Stomach (tissue), 19 donors: ENCODE results near the gene LITAF. TPM values are rescaled to one million over a fixed set of nuclear protein-coding genes. Genes with fewer than 3 reads are reported as not detected.

Experiments
- DNase-seq, 2 donors: peaks; one replicate each; pipeline versions ENCODE4 v3.0.0 to v3.0.0-alpha.2; 2013 to 2019
- H3K27ac ChIP-seq, 5 donors: fragments of 200-600 bp in 4 of 5; sonication (generic) in 4 of 5; one replicate each; pipeline ENCODE4 v1.5.1; 2013 to 2019; ENCODE audit warnings: mild to moderate bottlenecking in 1 of 5, moderate library complexity in 1 of 5
- H3K27me3 ChIP-seq, 3 donors: fragments of 200-600 bp; sonication (generic); one replicate each; pipeline ENCODE4 v1.5.1; 2017 to 2019; ENCODE audit warnings: mixed run types in 1 of 3
- H3K36me3 ChIP-seq, 4 donors: fragments of 200-600 bp; sonication (generic); 1 replicate in 3 of 4; 2 replicates in 1 of 4; pipeline ENCODE4 v1.5.1; 2016 to 2019
- H3K4me1 ChIP-seq, 4 donors: fragments of 200-600 bp; sonication (generic); one replicate each; pipeline ENCODE4 v1.5.1; 2016 to 2019
- H3K4me3 ChIP-seq, 4 donors: fragments of 200-600 bp; sonication (generic) in 3 of 4; one replicate each; pipeline ENCODE4 v1.5.1; 2016 to 2019; ENCODE audit warnings: mild to moderate bottlenecking in 1 of 4
- H3K9me3 ChIP-seq, 4 donors: fragments of 200-600 bp; sonication (generic); one replicate each; pipeline ENCODE4 v1.5.1; 2016 to 2019
- CTCF ChIP-seq, 7 experiments: fragments of 450-650 bp in 4 of 7; fragments of 200-600 bp in 3 of 7; sonication (generic) in 3 of 7; IDR thresholded peaks; one replicate each; pipeline ENCODE4 v1.5.1; 2016 to 2019; ENCODE audit warnings: antibody characterized with exemption in 7 of 7, control low read depth in 2 of 7, mild to moderate bottlenecking in 1 of 7
- EP300 ChIP-seq: sonication (generic); formaldehyde crosslinking; IDR thresholded peaks from one replicate; pipeline ENCODE4 v1.6.1; 2017; ENCODE audit warnings: antibody characterized with exemption
- POLR2A ChIP-seq, 4 donors: fragments of 450-650 bp; IDR thresholded peaks; one replicate each; pipeline ENCODE4 v1.6.1; 2016; ENCODE audit warnings: antibody characterized with exemption in 4 of 4, control low read depth in 2 of 4, mild to moderate bottlenecking in 1 of 4, moderate library complexity in 1 of 4
- POLR2AphosphoS5 ChIP-seq, 3 donors: sonication (generic); formaldehyde crosslinking; IDR thresholded peaks; one replicate each; pipeline ENCODE4 v1.6.1; 2016; ENCODE audit warnings: antibody characterized with exemption in 3 of 3
- WGBS, 5 donors: extraction: QIAGEN DNeasy Blood & Tissue Kit in 3 of 5; methylation state at CpG; one replicate each; pipeline versions ENCODE4 v1.1.5 to v1.1.7; 2013 to 2018; 5-methylcytosine and 5-hydroxymethylcytosine counted together
- intact Hi-C: fragments of 100-400 bp; cut with DNase I; formaldehyde crosslinking; loops from one replicate; pipeline ENCODE4 v1.15.1; 2023; ENCODE audit warnings: low total_unique reads
- long read RNA-seq, 10 donors: transcript quantifications; one replicate each; lab custom pipeline, GENCODE V29; 2026
- polyA plus RNA-seq, 3 donors: library from polyadenylated mRNA; stranded (reverse); fragments of 200-250 nt; gene quantifications; one replicate each; pipeline ENCODE4 v1.2.3, GENCODE V29; 2013
- total RNA-seq, 5 donors: library from RNA; depleted of rRNA; stranded (reverse); fragments of >200 nt; gene quantifications; one replicate each; pipeline versions ENCODE4 v1.1.0 to v1.2.3, GENCODE V29; 2014 to 2016
- donor health status: healthy with polysubstance abuse.
- donor health status: Bipolar disorder and iron deficiency.
- donor health status: healthy.

Gene LITAF
- total RNA-seq: 100 to 1,000 TPM in 1 of 5 donors, 10 to 100 TPM in 3, 1 to 10 TPM in 1; 9.8 to 211 (median 46.6) TPM
- 100 to 1,000 TPM in 2 of 3 donors, 10 to 100 TPM in 1; 43.7 to 124 (median 118) TPM for polyA plus RNA-seq
- long read RNA-seq, donor 1, transcript LITAF-221 (4 exons, 2,467 nt): major isoform, 10 of 17 reads
- long read RNA-seq, donor 1, partial matches to known transcripts: 5 of 17 reads
- long read RNA-seq, donor 1, other reads (novel, unspliced or antisense): 0 of 17 reads
- long read RNA-seq, donor 2, transcript LITAF-221 (4 exons, 2,467 nt): major isoform, 17 of 29 reads
- long read RNA-seq, donor 2, partial matches to known transcripts: 12 of 29 reads
- long read RNA-seq, donor 2, other reads (novel, unspliced or antisense): 0 of 29 reads
- long read RNA-seq, donor 3, transcript LITAF-221 (4 exons, 2,467 nt): major isoform, 7 of 12 reads
- long read RNA-seq, donor 3, partial matches to known transcripts: 0 of 12 reads
- long read RNA-seq, donor 3, other reads (novel, unspliced or antisense): 0 of 12 reads
- long read RNA-seq, donor 4, partial matches to known transcripts: 0 of 5 reads
- long read RNA-seq, donor 4, other reads (novel, unspliced or antisense): 0 of 5 reads
- long read RNA-seq, donor 5, transcript LITAF-221 (4 exons, 2,467 nt): major isoform, 17 of 60 reads
- long read RNA-seq, donor 5, transcript LITAF-205 (4 exons, 1,118 nt): minor isoform, 5 of 60 reads
- long read RNA-seq, donor 5, transcript LITAF-214 (2 exons, 486 nt): minor isoform, 8 of 60 reads
- long read RNA-seq, donor 5, partial matches to known transcripts: 29 of 60 reads
- long read RNA-seq, donor 5, other reads (novel, unspliced or antisense): 0 of 60 reads
- long read RNA-seq, donor 6, transcript LITAF-221 (4 exons, 2,467 nt): major isoform, 41 of 73 reads
- long read RNA-seq, donor 6, transcript LITAF-205 (4 exons, 1,118 nt): minor isoform, 8 of 73 reads
- long read RNA-seq, donor 6, partial matches to known transcripts: 23 of 73 reads
- long read RNA-seq, donor 6, other reads (novel, unspliced or antisense): 0 of 73 reads
- long read RNA-seq, donor 7, transcript LITAF-221 (4 exons, 2,467 nt): major isoform, 22 of 63 reads
- long read RNA-seq, donor 7, transcript LITAF-205 (4 exons, 1,118 nt): minor isoform, 5 of 63 reads
- long read RNA-seq, donor 7, partial matches to known transcripts: 31 of 63 reads
- long read RNA-seq, donor 7, other reads (novel, unspliced or antisense): 0 of 63 reads
- long read RNA-seq, donor 8, transcript LITAF-221 (4 exons, 2,467 nt): major isoform, 22 of 40 reads
- long read RNA-seq, donor 8, transcript LITAF-214 (2 exons, 486 nt): minor isoform, 6 of 40 reads
- long read RNA-seq, donor 8, partial matches to known transcripts: 11 of 40 reads
- long read RNA-seq, donor 8, other reads (novel, unspliced or antisense): 0 of 40 reads
- long read RNA-seq, donor 9, transcript LITAF-221 (4 exons, 2,467 nt): major isoform, 15 of 41 reads
- long read RNA-seq, donor 9, partial matches to known transcripts: 22 of 41 reads
- long read RNA-seq, donor 9, other reads (novel, unspliced or antisense): 0 of 41 reads
- long read RNA-seq, donor 10, transcript LITAF-221 (4 exons, 2,467 nt): major isoform, 5 of 6 reads
- long read RNA-seq, donor 10, partial matches to known transcripts: 0 of 6 reads
- long read RNA-seq, donor 10, other reads (novel, unspliced or antisense): 0 of 6 reads

- Histone ChIP-seq H3K36me3 (no peaks in the 10 kb centered on the region), H3K4me3 (peak within 1 kb of the TSS; percentile 72 to 94 (median 84)), H3K9me3 (no peaks in the 10 kb centered on the region), H3K27ac (peak within 1 kb of the TSS; percentile 95 to 100 (median 97)), H3K27me3 (no peaks in the 10 kb centered on the region), H3K4me1 (peaks cover 41 to 51% (median 48%) of the 10 kb centered on the region in 4 donors)
- intact Hi-C loops: no loop called here
- WGBS, 5 donors: 2 to 22% (median 5%) methylated on average over 10 to 74 of the region's 74 CpGs
- TF ChIP-seq POLR2AphosphoS5 (IDR thresholded peaks at IDR 0.05): peak in 2 of 3 donors; percentile 87 to 88
- TF ChIP-seq POLR2A (IDR thresholded peaks at IDR 0.05): no peak
- TF ChIP-seq EP300: no peak
- no peak for TF ChIP-seq CTCF (IDR thresholded peaks at IDR 0.05)
- peak; percentile 78 to 87 for DNase-seq
These were observed at the start of gene LITAF for GRCh38 chr16:11586856-11587642. LITAF (minus strand) TSS chr16:11586919; CDS start chr16:11556730, 30,189 bp downstream.

DNA sequence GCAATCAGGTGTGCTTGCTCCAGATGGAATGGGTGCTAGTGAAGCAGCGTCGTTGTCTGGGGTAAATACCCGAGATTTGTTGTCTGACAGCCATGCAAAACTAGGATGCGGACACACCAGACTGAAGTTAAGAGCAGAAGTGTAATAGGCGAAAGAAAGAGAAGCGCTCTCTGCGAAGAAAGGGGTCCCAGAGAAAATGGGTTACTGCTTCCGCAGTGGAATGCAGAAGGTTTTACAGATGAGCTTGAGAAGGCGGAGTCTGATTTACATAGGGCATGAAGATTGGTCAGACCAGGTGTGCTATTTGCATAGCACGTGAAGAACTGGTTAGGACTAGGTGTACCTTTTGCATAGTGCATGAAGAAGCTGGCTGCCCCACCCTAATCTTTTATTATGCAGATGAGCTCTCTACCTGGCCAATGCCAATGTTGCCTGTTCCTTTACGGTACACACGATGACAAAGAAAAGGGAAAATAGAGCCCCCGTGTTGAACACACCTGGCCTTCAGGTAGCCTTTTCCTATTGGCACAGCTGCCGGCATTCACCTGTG is 49.5 kb upstream of the LITAF start:
- Histone ChIP-seq H3K4me3 (no peak overlapping the region), H3K9me3 (no peaks in the 10 kb centered on the region), H3K4me1 (peaks cover 20 to 60% (median 40%) of the 10 kb centered on the region in 4 donors), H3K36me3 (no peaks in the 10 kb centered on the region), H3K27me3 (no peaks in the 10 kb centered on the region), H3K27ac (peak overlapping the region; percentile 60 to 79 (median 71))
- peak; percentile 79 to 93 for DNase-seq
- intact Hi-C loops: no loop called here
- TF ChIP-seq POLR2AphosphoS5 (IDR thresholded peaks at IDR 0.05): peak in 2 of 3 donors; percentile 83 to 91
- no peak for TF ChIP-seq POLR2A (IDR thresholded peaks at IDR 0.05)
- WGBS, 5 donors: 29 to 41% (median 31%) methylated on average over 14 of the region's 14 CpGs

- 63 to 78% (median 65%) methylated on average over 11 to 12 of the region's 12 CpGs for WGBS, 5 donors
- peak overlapping the region; percentile 27 to 79 (median 71) for H3K27ac ChIP-seq
These were observed 49.0 kb upstream of the LITAF start for GRCh38 chr16:11635679-11636171.

More at GRCh38 chr16:11635679-11636171, 49.0 kb upstream of the LITAF start:
- intact Hi-C loops: no loop called here
- no peak for TF ChIP-seq POLR2AphosphoS5 (IDR thresholded peaks at IDR 0.05)
- no peak for TF ChIP-seq POLR2A (IDR thresholded peaks at IDR 0.05)
- no peak for TF ChIP-seq EP300
- no peak for TF ChIP-seq CTCF (IDR thresholded peaks at IDR 0.05)
- H3K4me1 ChIP-seq: peaks cover 14 to 55% (median 35%) of the 10 kb centered on the region in 4 donors
- H3K4me3 ChIP-seq: no peak overlapping the region
- no peaks in the 10 kb centered on the region for H3K36me3 ChIP-seq
- no peaks in the 10 kb centered on the region for H3K9me3 ChIP-seq
- H3K27me3 ChIP-seq: no peaks in the 10 kb centered on the region
- DNase-seq: no peak
